PC-9 (cell line): Measurements from ENCODE around the gene EDN2. TPM values are rescaled to one million over a fixed set of nuclear protein-coding genes. Genes with fewer than 3 reads are reported as not detected.

Experiments
- BruUV-seq: library from RNA; stranded (reverse); fragments of 400-500 nt; replicated peaks from 2 replicates; lab custom pipeline; 2021; lab: Mats Ljungman, UMichigan
- CTCF ChIA-PET: fragments of 300-600 bp; sonication (Branson Sonifier 250); formaldehyde crosslinking; loops from one replicate; lab custom pipeline; 2022; ENCODE audit warnings: antibody characterized with exemption; lab: Charles Lee
- POLR2A ChIA-PET: fragments of 300-600 bp; sonication (Branson Sonifier 250); formaldehyde crosslinking; loops from one replicate; lab custom pipeline; 2022; ENCODE audit warnings: antibody characterized with exemption; ENCODE audit not compliant: unreplicated experiment; lab: Charles Lee
- DNase-seq, 2 experiments: peaks; one replicate each; pipeline versions ENCODE4 v3.0.0 to v3.0.0-alpha.2; 2015 to 2022; ENCODE audit warnings: mixed read lengths in 1 of 2
- H2AFZ ChIP-seq: fragments of 200-600 bp; sonication (generic); 2 replicates; pipeline ENCODE4 v1.8.1; 2017; ENCODE audit warnings: antibody characterized with exemption
- H3F3A ChIP-seq: fragments of 200-600 bp; sonication (generic); 2 replicates; pipeline ENCODE4 v1.8.1; 2017; ENCODE audit warnings: antibody characterized with exemption, mild to moderate bottlenecking, low read depth; ENCODE audit not compliant: insufficient read depth
- H3K27ac ChIP-seq: fragments of 200-600 bp; sonication (generic); 2 replicates; pipeline ENCODE4 v1.6.1; 2016; ENCODE audit warnings: mixed run types
- H3K27me3 ChIP-seq: fragments of 200-600 bp; sonication (generic); 2 replicates; pipeline ENCODE4 v1.6.1; 2016; ENCODE audit warnings: low read depth, mixed run types; ENCODE audit not compliant: insufficient read depth
- H3K36me3 ChIP-seq: fragments of 200-600 bp; sonication (generic); 2 replicates; pipeline ENCODE4 v1.6.1; 2016; ENCODE audit warnings: low read depth, mixed run types
- H3K4me1 ChIP-seq: fragments of 200-600 bp; sonication (generic); replicated peaks from 2 replicates; pipeline ENCODE4 v1.6.1; 2016; ENCODE audit warnings: mixed run types; ENCODE audit not compliant: insufficient read depth
- H3K4me2 ChIP-seq: fragments of 200-600 bp; sonication (generic); 2 replicates; pipeline ENCODE4 v1.6.1; 2017; ENCODE audit warnings: mixed run types
- H3K4me3 ChIP-seq: fragments of 200-600 bp; sonication (generic); 2 replicates; pipeline ENCODE4 v1.6.1; 2016; ENCODE audit warnings: mixed run types
- H3K79me2 ChIP-seq: fragments of 200-600 bp; sonication (generic); 2 replicates; pipeline ENCODE4 v1.6.1; 2017; ENCODE audit warnings: low read depth, mixed run types
- H3K9me2 ChIP-seq: fragments of 200-600 bp; sonication (generic); 2 replicates; pipeline ENCODE4 v1.8.1; 2017; ENCODE audit warnings: mild to moderate bottlenecking; ENCODE audit not compliant: insufficient read depth
- H3K9me3 ChIP-seq: fragments of 200-600 bp; sonication (generic); 2 replicates; pipeline ENCODE4 v1.8.1; 2016; ENCODE audit warnings: low read depth; ENCODE audit not compliant: insufficient read depth
- H4K20me1 ChIP-seq: fragments of 200-600 bp; sonication (generic); 2 replicates; pipeline ENCODE4 v1.8.1; 2017; ENCODE audit not compliant: insufficient read depth
- CTCF ChIP-seq: fragments of 200-600 bp; sonication (generic); conservative IDR thresholded peaks from 2 replicates; pipeline ENCODE4 v1.6.1; 2017; ENCODE audit warnings: mixed run types, antibody characterized with exemption, mild to moderate bottlenecking, moderate library complexity
- EZH2 ChIP-seq: fragments of 200-600 bp; sonication (generic); IDR thresholded peaks from 2 replicates; pipeline ENCODE4 v1.8.0; 2017; ENCODE audit warnings: antibody characterized with exemption, low read depth
- intact Hi-C: fragments of 100-400 bp; cut with micrococcal nuclease; formaldehyde crosslinking; loops from one replicate; pipeline ENCODE4 v1.10.0; 2022; ENCODE audit not compliant: unreplicated experiment
- total RNA-seq: library from RNA; stranded (reverse); gene quantifications from 2 replicates; pipeline ENCODE4 v1.2.3, GENCODE V29; 2021

The EDN2 gene
- total RNA-seq, 1 experiment from 2014 or later = 0.48 TPM

- H4K20me1 ChIP-seq = no peaks in the 10 kb centered on the region
- H3K4me3 ChIP-seq = no peak overlapping the region
- no peaks in the 10 kb centered on the region for H3K9me2 ChIP-seq
- no TSS peak for BruUV-seq
- H3K9me3 ChIP-seq = no peaks in the 10 kb centered on the region
- no peaks in the 10 kb centered on the region for H3K27me3 ChIP-seq
- H3K27ac ChIP-seq = no peak overlapping the region
- TF ChIP-seq CTCF (no peak), EZH2 (no peak)
- peak overlapping the region; percentile 56 for H3K4me2 ChIP-seq
- H3K36me3 ChIP-seq = no peaks in the 10 kb centered on the region
- H3K79me2 ChIP-seq = no peaks in the 10 kb centered on the region
- H3F3A ChIP-seq = peaks cover 14% of the 10 kb centered on the region
- peak; percentile 70 to 73 for DNase-seq
- intact Hi-C loops = loop anchor here (1.0 kb wide), 1 partner anchor 47 kb away; no protein-coding TSS in a partner anchor
- CTCF ChIA-PET = interaction anchor here (0.7 to 1.8 kb wide), 2 partner anchors 19 to 35 kb away, joined by 3 to 5 read pairs; no protein-coding TSS in a partner anchor
- peaks cover 36% of the 10 kb centered on the region for H3K4me1 ChIP-seq
- POLR2A ChIA-PET = interaction anchor here (0.7 kb wide), 2 partner anchors 105 to 1670 kb away, joined by 3 to 5 read pairs; no protein-coding TSS in a partner anchor
- no peak overlapping the region for H2AFZ ChIP-seq
Measured at GRCh38 chr1:41468122-41468762, 16.2 kb downstream of the EDN2 start.

DNA sequence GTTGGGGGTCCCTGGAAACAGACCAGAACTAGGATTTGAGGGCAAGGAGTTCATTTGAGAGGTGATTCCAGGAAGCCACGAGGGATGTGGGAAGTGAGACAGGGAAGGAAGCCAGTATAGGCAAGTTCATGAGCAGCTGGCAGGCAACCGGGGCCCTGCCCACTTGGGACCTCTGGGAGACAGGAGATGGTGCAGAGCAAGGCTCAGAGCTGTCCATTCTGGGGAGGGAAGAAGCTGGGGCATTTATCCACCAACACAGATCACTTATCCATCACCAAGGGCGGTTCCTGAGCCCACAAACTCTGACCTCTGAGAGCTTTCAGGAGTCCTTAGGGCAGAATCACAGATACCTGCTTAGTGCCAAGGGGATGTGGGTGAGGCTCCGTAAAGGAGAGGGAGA, 16.8 kb downstream of the EDN2 start:
- no peak for DNase-seq

GRCh38 chr1:41466146-41466545, 18.3 kb downstream of the EDN2 start:
- no peak overlapping the region for H3K27ac ChIP-seq
- H3K79me2 ChIP-seq = no peaks in the 10 kb centered on the region
- intact Hi-C loops = no loop called here
- no peaks in the 10 kb centered on the region for H3K36me3 ChIP-seq
- TF ChIP-seq EZH2 (no peak), CTCF (no peak)
- POLR2A ChIA-PET = no interaction called here
- BruUV-seq = no TSS peak
- CTCF ChIA-PET = no interaction called here
- H3K4me2 ChIP-seq = no peak overlapping the region
- H3F3A ChIP-seq = peaks cover 14% of the 10 kb centered on the region
- H4K20me1 ChIP-seq = no peaks in the 10 kb centered on the region
- no peaks in the 10 kb centered on the region for H3K27me3 ChIP-seq
- peaks cover 36% of the 10 kb centered on the region for H3K4me1 ChIP-seq
- H3K4me3 ChIP-seq = no peak overlapping the region
- H3K9me3 ChIP-seq = no peaks in the 10 kb centered on the region
- H3K9me2 ChIP-seq = no peaks in the 10 kb centered on the region
- DNase-seq = no peak
- no peak overlapping the region for H2AFZ ChIP-seq

More for the DNA sequence above, 16.8 kb downstream of the EDN2 start:
- H3K27ac ChIP-seq = no peak overlapping the region
- BruUV-seq = no TSS peak
- ChIA-PET CTCF (interaction anchor here (0.7 to 1.8 kb wide), 2 partner anchors 18 to 35 kb away, joined by 3 to 5 read pairs; no protein-coding TSS in a partner anchor), POLR2A (interaction anchor here (0.7 kb wide), 2 partner anchors 106 to 1670 kb away, joined by 3 to 5 read pairs; no protein-coding TSS in a partner anchor)
- H3K4me3 ChIP-seq = no peak overlapping the region
- no peaks in the 10 kb centered on the region for H3K9me2 ChIP-seq
- peaks cover 36% of the 10 kb centered on the region for H3K4me1 ChIP-seq
- peak overlapping the region; percentile 56 for H3K4me2 ChIP-seq
- H4K20me1 ChIP-seq = no peaks in the 10 kb centered on the region
- H3F3A ChIP-seq = peaks cover 14% of the 10 kb centered on the region
- no peaks in the 10 kb centered on the region for H3K79me2 ChIP-seq
- TF ChIP-seq CTCF (no peak), EZH2 (no peak)
- H3K9me3 ChIP-seq = no peaks in the 10 kb centered on the region
- H3K27me3 ChIP-seq = no peaks in the 10 kb centered on the region
- no peaks in the 10 kb centered on the region for H3K36me3 ChIP-seq
- no peak overlapping the region for H2AFZ ChIP-seq
- intact Hi-C loops = loop anchor here (1.0 kb wide), 1 partner anchor 48 kb away; no protein-coding TSS in a partner anchor
